CD4-positive, alpha-beta T cell treated with Interferon gamma for 1 hour (primary cell): ENCODE data around the gene PLEKHG4B.
"Not testable (repeated sequence)": the region's sequence is repeated elsewhere in the genome, so short reads cannot be mapped to it uniquely, and the experiment has no call there.

Source experiments
- DNase-seq: peaks from one replicate; pipeline ENCODE4 v3.0.0-alpha.2; 2020

The PLEKHG4B gene

GRCh38 chr5:191036-191948 lies 99.3 kb downstream of the PLEKHG4B start, which contains the start of gene LRRC14B:
LRRC14B (plus strand) TSS chr5:191495; CDS start chr5:191539, 44 bp downstream.
- no peak for DNase-seq

GRCh38 chr5:191949-192690 lies 100.2 kb downstream of the PLEKHG4B start:
- no peak for DNase-seq

GRCh38 chr5:192691-192969 lies 100.7 kb downstream of the PLEKHG4B start:
- DNase-seq = no peak

GRCh38 chr5:192970-193831 lies 101.2 kb downstream of the PLEKHG4B start:
- no peak for DNase-seq

- DNase-seq = no peak
These were observed 102.1 kb downstream of the PLEKHG4B start for GRCh38 chr5:194102-194501.

GRCh38 chr5:194603-195209 lies 102.7 kb downstream of the PLEKHG4B start:
- DNase-seq = no peak

- no peak for DNase-seq
These were observed 103.6 kb downstream of the PLEKHG4B start for GRCh38 chr5:195401-196160.

- DNase-seq = no peak
These were observed 104.4 kb downstream of the PLEKHG4B start for GRCh38 chr5:196350-196749.

- not testable (repeated sequence) for DNase-seq
These were observed 105.1 kb downstream of the PLEKHG4B start for GRCh38 chr5:197031-197430.

- no peak for DNase-seq
These were observed 106.0 kb downstream of the PLEKHG4B start for GRCh38 chr5:197892-198489.

GRCh38 chr5:198516-199196 lies 106.7 kb downstream of the PLEKHG4B start:
- no peak for DNase-seq

GRCh38 chr5:199197-199949 lies 107.4 kb downstream of the PLEKHG4B start:
- DNase-seq = no peak

GRCh38 chr5:199950-200645 lies 108.1 kb downstream of the PLEKHG4B start:
- DNase-seq = no peak

- no peak for DNase-seq
These were observed 109.0 kb downstream of the PLEKHG4B start for GRCh38 chr5:200985-201384.

- no peak for DNase-seq
These were observed 109.7 kb downstream of the PLEKHG4B start for GRCh38 chr5:201672-202071.

- no peak for DNase-seq
These were observed 111.4 kb downstream of the PLEKHG4B start for GRCh38 chr5:203246-203930.

- DNase-seq = no peak
These were observed 112.0 kb downstream of the PLEKHG4B start for GRCh38 chr5:204001-204400.

GRCh38 chr5:204462-204861 lies 112.5 kb downstream of the PLEKHG4B start:
- no peak for DNase-seq
